Sigmoid colon (tissue), 3 donors: ENCODE results near the gene PAFAH2.

Experiments used
- POLR2A ChIP-seq, 2 donors: fragments of 450-650 bp; IDR thresholded peaks; one replicate each; pipeline ENCODE4 v1.6.1; 2016; ENCODE audit warnings: antibody characterized with exemption in 2 of 2, mild to moderate bottlenecking in 2 of 2, moderate library complexity in 2 of 2
- TF ChIP-seq, protein P1 (sequence below), 4 experiments: fragments of 450-650 bp in 3 of 4; fragments of 200-600 bp in 1 of 4; IDR thresholded peaks; one replicate each; pipeline ENCODE4 v1.5.1; 2016 to 2019; ENCODE audit warnings: antibody characterized with exemption in 4 of 4, mild to moderate bottlenecking in 3 of 4, moderate library complexity in 2 of 4

DNA sequence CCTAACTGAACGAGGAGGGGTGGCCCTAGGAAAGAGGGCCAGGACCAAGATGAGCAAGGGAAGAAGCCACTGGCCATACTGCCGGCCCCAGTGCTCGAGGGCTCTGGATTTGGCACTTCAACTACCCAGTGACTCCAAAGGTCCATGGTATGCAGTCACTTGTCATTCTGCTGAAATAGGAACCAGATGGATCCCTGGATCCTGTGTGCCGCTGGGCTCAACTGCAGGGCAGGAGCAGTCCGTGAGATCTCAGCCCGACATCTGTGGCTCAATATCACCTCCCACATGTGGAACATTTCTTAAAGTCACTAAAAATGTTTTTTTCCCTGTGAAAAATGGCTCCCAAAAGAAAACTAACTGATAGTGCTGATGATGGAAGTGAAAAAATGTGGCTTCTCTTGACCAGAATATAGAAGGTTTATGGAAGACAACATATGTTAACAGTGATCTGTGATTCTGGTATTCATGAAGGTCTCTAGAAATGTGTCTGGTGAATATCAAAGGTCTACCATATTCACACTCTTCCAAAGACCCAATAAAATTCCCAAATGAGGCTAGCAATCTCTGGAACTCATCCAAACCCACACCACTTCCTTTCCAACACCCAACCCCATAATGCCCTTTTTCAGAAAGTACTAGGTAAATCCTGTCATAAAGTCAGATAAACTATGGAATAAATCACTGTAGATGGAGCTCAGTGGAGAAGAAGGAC is 24.1 kb downstream of the PAFAH2 start:
- TF ChIP-seq, protein P1, sequence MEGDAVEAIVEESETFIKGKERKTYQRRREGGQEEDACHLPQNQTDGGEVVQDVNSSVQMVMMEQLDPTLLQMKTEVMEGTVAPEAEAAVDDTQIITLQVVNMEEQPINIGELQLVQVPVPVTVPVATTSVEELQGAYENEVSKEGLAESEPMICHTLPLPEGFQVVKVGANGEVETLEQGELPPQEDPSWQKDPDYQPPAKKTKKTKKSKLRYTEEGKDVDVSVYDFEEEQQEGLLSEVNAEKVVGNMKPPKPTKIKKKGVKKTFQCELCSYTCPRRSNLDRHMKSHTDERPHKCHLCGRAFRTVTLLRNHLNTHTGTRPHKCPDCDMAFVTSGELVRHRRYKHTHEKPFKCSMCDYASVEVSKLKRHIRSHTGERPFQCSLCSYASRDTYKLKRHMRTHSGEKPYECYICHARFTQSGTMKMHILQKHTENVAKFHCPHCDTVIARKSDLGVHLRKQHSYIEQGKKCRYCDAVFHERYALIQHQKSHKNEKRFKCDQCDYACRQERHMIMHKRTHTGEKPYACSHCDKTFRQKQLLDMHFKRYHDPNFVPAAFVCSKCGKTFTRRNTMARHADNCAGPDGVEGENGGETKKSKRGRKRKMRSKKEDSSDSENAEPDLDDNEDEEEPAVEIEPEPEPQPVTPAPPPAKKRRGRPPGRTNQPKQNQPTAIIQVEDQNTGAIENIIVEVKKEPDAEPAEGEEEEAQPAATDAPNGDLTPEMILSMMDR (IDR thresholded peaks at IDR 0.05): no peak
- no peak for TF ChIP-seq POLR2A (IDR thresholded peaks at IDR 0.05)
